Trophoblast cell (in vitro differentiated cells and primary cell): Measurements from ENCODE around the gene KNSTRN.
A peak's percentile ranks its signal among the peaks of the same experiment; 100 is the strongest.

ENCODE experiments used
- DNase-seq, 2 donors: peaks; one replicate each; pipeline ENCODE4 v3.0.0-alpha.2; 2016
- H2AFZ ChIP-seq: 2 replicates; pipeline ENCODE4 v1.6.1; 2013; ENCODE audit warnings: low read length, moderate library complexity, mild to moderate bottlenecking; ENCODE audit not compliant: insufficient read depth, poor library complexity
- H2AK5ac ChIP-seq: 2 replicates; pipeline ENCODE4 v1.6.1; 2013; ENCODE audit warnings: mild to moderate bottlenecking, low read length
- H2BK120ac ChIP-seq: 2 replicates; pipeline ENCODE4 v1.6.1; 2013; ENCODE audit warnings: low read length, mild to moderate bottlenecking, moderate library complexity; ENCODE audit not compliant: insufficient read depth, poor library complexity
- H2BK12ac ChIP-seq: 2 replicates; pipeline ENCODE4 v1.6.1; 2013; ENCODE audit warnings: mild to moderate bottlenecking, low read length, moderate library complexity
- H2BK5ac ChIP-seq: 2 replicates; pipeline ENCODE4 v1.6.1; 2013; ENCODE audit warnings: low read length, low read depth, moderate library complexity, mild to moderate bottlenecking; ENCODE audit not compliant: poor library complexity
- H3K14ac ChIP-seq: 2 replicates; pipeline ENCODE4 v1.6.1; 2013; ENCODE audit warnings: mild to moderate bottlenecking, low read length
- H3K18ac ChIP-seq: 2 replicates; pipeline ENCODE4 v1.6.1; 2013; ENCODE audit warnings: mild to moderate bottlenecking, low read length
- H3K23ac ChIP-seq: 2 replicates; pipeline ENCODE4 v1.6.1; 2013; ENCODE audit warnings: low read length
- H3K27ac ChIP-seq: 2 replicates; pipeline ENCODE4 v1.5.1; 2013; ENCODE audit warnings: low read depth, mild to moderate bottlenecking, inconsistent platforms, low read length, moderate library complexity
- H3K27me3 ChIP-seq: 2 replicates; pipeline ENCODE4 v1.6.1; 2013; ENCODE audit warnings: inconsistent platforms, mild to moderate bottlenecking, low read length, moderate library complexity; ENCODE audit not compliant: insufficient read depth
- H3K36me3 ChIP-seq, 2 experiments: 1 replicate in 1 of 2; 2 replicates in 1 of 2; pipeline ENCODE4 v1.6.1; 2013; ENCODE audit warnings: low read length in 2 of 2, mild to moderate bottlenecking in 2 of 2, moderate library complexity in 1 of 2; ENCODE audit not compliant: insufficient read depth in 2 of 2, control insufficient read depth in 1 of 2
- H3K4ac ChIP-seq: 2 replicates; pipeline ENCODE4 v1.6.1; 2013; ENCODE audit warnings: low read depth, mild to moderate bottlenecking, low read length, moderate library complexity
- H3K4me1 ChIP-seq, 2 experiments: 1 replicate in 1 of 2; 2 replicates in 1 of 2; pipeline ENCODE4 v1.6.1; 2013; ENCODE audit warnings: low read length in 2 of 2, mild to moderate bottlenecking in 2 of 2, moderate library complexity in 1 of 2; ENCODE audit not compliant: insufficient read depth in 2 of 2, control insufficient read depth in 1 of 2
- H3K4me2 ChIP-seq: 2 replicates; pipeline ENCODE4 v1.6.1; 2013; ENCODE audit warnings: inconsistent platforms, mild to moderate bottlenecking, low read length, moderate library complexity
- H3K4me3 ChIP-seq: 2 replicates; pipeline ENCODE4 v1.5.1; 2013; ENCODE audit warnings: mild to moderate bottlenecking, low read depth, low read length, inconsistent platforms
- H3K79me1 ChIP-seq: one replicate; pipeline ENCODE4 v1.6.1; 2013; ENCODE audit warnings: low read length
- H3K79me2 ChIP-seq: 2 replicates; pipeline ENCODE4 v1.6.1; 2013; ENCODE audit warnings: low read length, mild to moderate bottlenecking; ENCODE audit not compliant: control insufficient read depth, insufficient read depth, poor library complexity
- H3K9ac ChIP-seq: 2 replicates; pipeline ENCODE4 v1.6.1; 2013; ENCODE audit warnings: mild to moderate bottlenecking, low read length
- H3K9me3 ChIP-seq: 2 replicates; pipeline ENCODE4 v1.6.1; 2013; ENCODE audit warnings: low read depth, mild to moderate bottlenecking, control low read depth, inconsistent platforms, low read length; ENCODE audit not compliant: insufficient read depth
- H4K12ac ChIP-seq: 2 replicates; pipeline ENCODE4 v1.6.1; 2013; ENCODE audit warnings: low read depth, mild to moderate bottlenecking, low read length, moderate library complexity
- H4K8ac ChIP-seq: 2 replicates; pipeline ENCODE4 v1.6.1; 2013; ENCODE audit warnings: low read depth, mild to moderate bottlenecking, low read length, moderate library complexity
- H4K91ac ChIP-seq: one replicate; pipeline ENCODE4 v1.6.1; 2013; ENCODE audit warnings: low read depth, mild to moderate bottlenecking, low read length, moderate library complexity
- WGBS: extraction: QIAGEN DNeasy Blood & Tissue Kit; methylation state at CpG from one replicate; pipeline ENCODE4 v1.1.7; 2013; ENCODE audit warnings: missing lambda C conversion rate; ENCODE audit not compliant: insufficient read length, insufficient coverage; ENCODE audit errors: extremely low coverage; 5-methylcytosine and 5-hydroxymethylcytosine counted together

Gene KNSTRN

GRCh38 chr15:40369474-40369869 is 13.0 kb upstream of the KNSTRN start:
- H3K27ac ChIP-seq = no peak overlapping the region
- H4K12ac ChIP-seq = no peak overlapping the region
- WGBS = no CpG with 5 or more reads among the region's 10 CpGs

GRCh38 chr15:40369971-40370370 is 12.6 kb upstream of the KNSTRN start:
- no peak overlapping the region for H2AFZ ChIP-seq
- H3K9me3 ChIP-seq = peaks cover 4% of the 10 kb centered on the region
- H3K14ac ChIP-seq = no peak overlapping the region
- H2BK5ac ChIP-seq = no peak overlapping the region
- H4K91ac ChIP-seq = no peak overlapping the region
- no peak overlapping the region for H4K8ac ChIP-seq
- H3K27ac ChIP-seq = no peak overlapping the region
- H2BK12ac ChIP-seq = no peak overlapping the region
- no peak overlapping the region for H3K18ac ChIP-seq
- no peak overlapping the region for H3K9ac ChIP-seq
- peaks cover 8 to 9% of the 10 kb centered on the region in 2 experiments for H3K4me1 ChIP-seq
- H3K4me3 ChIP-seq = no peak overlapping the region
- no CpG with 5 or more reads among the region's 13 CpGs for WGBS
- no peak overlapping the region for H4K12ac ChIP-seq
- peaks cover 3% of the 10 kb centered on the region for H3K79me1 ChIP-seq
- DNase-seq = no peak
- no peak overlapping the region for H3K23ac ChIP-seq
- no peaks in the 10 kb centered on the region for H3K79me2 ChIP-seq
- H2BK120ac ChIP-seq = no peak overlapping the region
- no peak overlapping the region for H3K4me2 ChIP-seq
- H3K36me3 ChIP-seq = no peaks in the 10 kb centered on the region
- H2AK5ac ChIP-seq = no peak overlapping the region
- H3K4ac ChIP-seq = no peak overlapping the region
- H3K27me3 ChIP-seq = peaks cover 2% of the 10 kb centered on the region

More at GRCh38 chr15:40369474-40369869, 13.0 kb upstream of the KNSTRN start:
- H3K9me3 ChIP-seq = peaks cover 4% of the 10 kb centered on the region
- H3K23ac ChIP-seq = no peak overlapping the region
- no peak overlapping the region for H3K4me2 ChIP-seq
- no peak overlapping the region for H3K4me3 ChIP-seq
- H3K4ac ChIP-seq = no peak overlapping the region
- H3K36me3 ChIP-seq = no peaks in the 10 kb centered on the region
- no peak overlapping the region for H4K91ac ChIP-seq
- no peak overlapping the region for H2BK5ac ChIP-seq
- peaks cover 3% of the 10 kb centered on the region for H3K79me1 ChIP-seq
- no peak overlapping the region for H3K18ac ChIP-seq
- H3K4me1 ChIP-seq = peaks cover 8 to 9% of the 10 kb centered on the region in 2 experiments
- no peak overlapping the region for H4K8ac ChIP-seq
- DNase-seq = no peak
- no peak overlapping the region for H2BK120ac ChIP-seq
- peaks cover 2% of the 10 kb centered on the region for H3K27me3 ChIP-seq
- H3K79me2 ChIP-seq = no peaks in the 10 kb centered on the region
- no peak overlapping the region for H2AFZ ChIP-seq
- H3K9ac ChIP-seq = no peak overlapping the region
- H2AK5ac ChIP-seq = no peak overlapping the region
- H3K14ac ChIP-seq = no peak overlapping the region
- H2BK12ac ChIP-seq = no peak overlapping the region

- peaks cover 2% of the 10 kb centered on the region for H3K9me3 ChIP-seq
- peaks cover 3% of the 10 kb centered on the region for H3K79me1 ChIP-seq
- H3K14ac ChIP-seq = no peak overlapping the region
- no peak overlapping the region for H2BK12ac ChIP-seq
- H4K91ac ChIP-seq = no peak overlapping the region
- H3K27me3 ChIP-seq = peaks cover 2% of the 10 kb centered on the region
- no peak overlapping the region for H3K23ac ChIP-seq
- H2AFZ ChIP-seq = no peak overlapping the region
- no peak overlapping the region for H3K4ac ChIP-seq
- no peak overlapping the region for H2AK5ac ChIP-seq
- H3K9ac ChIP-seq = no peak overlapping the region
- H3K79me2 ChIP-seq = no peaks in the 10 kb centered on the region
- H2BK5ac ChIP-seq = no peak overlapping the region
- no peak overlapping the region for H2BK120ac ChIP-seq
- no peak overlapping the region for H3K4me2 ChIP-seq
- H3K4me3 ChIP-seq = no peak overlapping the region
- no peak overlapping the region for H4K12ac ChIP-seq
- H3K36me3 ChIP-seq = no peaks in the 10 kb centered on the region
- H3K4me1 ChIP-seq = peaks cover 3 to 4% of the 10 kb centered on the region in 2 experiments
- H3K27ac ChIP-seq = no peak overlapping the region
- no peak overlapping the region for H4K8ac ChIP-seq
- no CpG with 5 or more reads among the region's 2 CpGs for WGBS
- DNase-seq = no peak
- H3K18ac ChIP-seq = no peak overlapping the region
Measured at GRCh38 chr15:40372981-40373380, 9.5 kb upstream of the KNSTRN start.

- no CpG with 5 or more reads among the region's 3 CpGs for WGBS
- no peak overlapping the region for H4K91ac ChIP-seq
- no peak overlapping the region for H3K4me3 ChIP-seq
- no peak overlapping the region for H2AK5ac ChIP-seq
- H4K8ac ChIP-seq = no peak overlapping the region
- no peak overlapping the region for H2BK12ac ChIP-seq
- H2BK120ac ChIP-seq = no peak overlapping the region
- no peak overlapping the region for H3K4ac ChIP-seq
- no peak overlapping the region for H2AFZ ChIP-seq
- no peak overlapping the region for H2BK5ac ChIP-seq
- H3K14ac ChIP-seq = no peak overlapping the region
- no peaks in the 10 kb centered on the region for H3K27me3 ChIP-seq
- H3K23ac ChIP-seq = no peak overlapping the region
- no peak overlapping the region for H3K27ac ChIP-seq
- peaks cover 0 to 2% of the 10 kb centered on the region in 2 experiments for H3K4me1 ChIP-seq
- no peaks in the 10 kb centered on the region for H3K36me3 ChIP-seq
- H3K9me3 ChIP-seq = no peaks in the 10 kb centered on the region
- no peak overlapping the region for H3K18ac ChIP-seq
- H3K4me2 ChIP-seq = no peak overlapping the region
- peaks cover 1% of the 10 kb centered on the region for H3K79me1 ChIP-seq
- no peak overlapping the region for H4K12ac ChIP-seq
- DNase-seq = no peak
- H3K79me2 ChIP-seq = no peaks in the 10 kb centered on the region
- peak overlapping the region; percentile 51 for H3K9ac ChIP-seq
Measured at GRCh38 chr15:40377606-40378005, 4.9 kb upstream of the KNSTRN start.
